NCI-H2029 treated with DMSO at 0.1 percent for 48 hours (cell line): ENCODE measurements around the gene CNTN5.

Source experiments
- DNase-seq: peaks from one replicate; lab custom pipeline; 2025; lab: John Stamatoyannopoulos, UW

CNTN5 gene

DNA sequence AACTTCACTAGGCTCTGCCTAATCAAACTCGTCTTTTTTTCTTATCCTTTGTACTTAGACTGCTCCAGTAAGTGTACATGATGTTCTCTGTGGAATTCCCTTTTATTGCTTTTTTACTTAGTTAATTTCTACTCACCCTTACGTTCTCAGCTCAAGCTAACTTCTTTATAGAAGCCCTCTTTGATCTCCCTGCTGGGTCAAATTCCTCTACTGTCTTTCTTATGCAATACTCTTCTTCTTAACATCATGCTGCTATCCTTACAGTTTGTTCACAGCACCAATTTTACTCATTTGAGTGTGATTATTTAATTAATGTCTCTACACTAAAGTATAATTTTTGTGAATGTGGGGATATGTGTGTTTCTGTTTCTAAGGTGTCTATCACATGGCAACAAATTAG, 498.3 kb downstream of the CNTN5 start:
- DNase-seq = no peak

DNA sequence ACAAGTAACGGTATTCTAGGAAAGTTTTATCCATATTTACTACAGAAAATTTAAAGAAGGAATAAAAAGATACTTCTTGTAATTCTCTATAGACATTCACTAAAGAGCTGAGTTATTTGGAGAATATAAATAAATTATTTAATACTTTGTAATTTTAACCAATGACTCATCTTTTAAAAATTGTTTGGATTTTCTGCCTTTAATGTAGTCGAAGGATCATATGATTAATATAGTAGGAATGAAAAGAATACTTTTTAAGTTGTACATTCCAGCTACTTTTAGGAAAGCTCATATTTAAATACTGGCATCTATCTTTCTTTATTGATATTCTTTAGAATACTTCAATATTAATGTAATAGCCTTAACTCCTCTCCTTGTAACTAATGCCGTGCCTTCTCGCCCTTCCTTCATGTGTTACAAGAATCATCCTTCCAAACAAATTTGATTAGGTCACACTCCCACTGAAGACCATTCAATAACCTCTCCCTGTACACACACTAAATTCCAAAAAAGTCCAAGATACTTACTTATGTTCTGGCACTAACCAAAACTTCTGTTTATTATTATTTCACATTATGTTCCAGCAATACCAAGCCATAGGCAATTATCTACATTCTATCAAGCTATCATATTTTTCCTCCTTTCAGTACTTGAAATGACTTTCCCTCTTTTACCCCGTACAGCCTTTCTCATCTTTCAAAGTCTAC, 501.9 kb downstream of the CNTN5 start:
- DNase-seq = no peak

DNA sequence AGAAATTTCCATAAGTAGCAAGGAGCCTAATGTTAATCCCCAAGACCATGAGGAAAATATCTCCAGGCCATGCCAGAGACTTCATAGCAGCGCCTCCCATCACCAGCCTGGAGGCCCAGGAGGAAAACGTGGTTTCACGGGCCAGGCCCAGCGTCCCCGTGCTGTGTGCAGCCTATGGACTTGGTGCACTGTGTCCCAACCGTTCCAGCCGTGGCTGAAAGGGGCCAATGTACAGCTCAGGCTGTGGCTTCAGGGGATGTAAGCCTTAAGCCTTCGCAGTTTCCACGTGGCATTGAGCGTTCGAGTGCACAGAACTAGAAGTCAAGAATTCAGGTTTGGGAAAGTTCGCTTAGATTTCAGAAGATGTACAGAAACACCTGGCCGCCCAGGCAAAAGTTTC, 510.7 kb downstream of the CNTN5 start:
- no peak for DNase-seq

DNA sequence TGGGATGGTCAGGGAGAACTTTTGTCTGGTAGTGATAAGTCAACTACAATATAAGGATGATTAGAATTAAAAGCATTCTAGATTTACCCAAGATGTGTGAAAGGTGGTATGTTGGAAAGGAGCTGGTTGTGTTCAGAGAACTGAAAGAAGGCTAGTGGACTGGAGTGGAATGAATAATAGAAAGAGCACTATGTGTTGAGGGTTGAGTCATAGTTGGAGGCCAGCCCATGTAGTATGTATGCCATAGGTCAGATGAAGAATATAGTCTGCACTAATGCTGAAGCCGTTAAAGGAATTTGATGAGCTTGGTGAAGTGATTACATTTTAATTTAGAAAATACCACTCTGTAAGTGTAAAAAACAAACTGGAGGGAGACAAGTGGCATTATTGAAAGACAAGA, 514.1 kb downstream of the CNTN5 start:
- no peak for DNase-seq

DNA sequence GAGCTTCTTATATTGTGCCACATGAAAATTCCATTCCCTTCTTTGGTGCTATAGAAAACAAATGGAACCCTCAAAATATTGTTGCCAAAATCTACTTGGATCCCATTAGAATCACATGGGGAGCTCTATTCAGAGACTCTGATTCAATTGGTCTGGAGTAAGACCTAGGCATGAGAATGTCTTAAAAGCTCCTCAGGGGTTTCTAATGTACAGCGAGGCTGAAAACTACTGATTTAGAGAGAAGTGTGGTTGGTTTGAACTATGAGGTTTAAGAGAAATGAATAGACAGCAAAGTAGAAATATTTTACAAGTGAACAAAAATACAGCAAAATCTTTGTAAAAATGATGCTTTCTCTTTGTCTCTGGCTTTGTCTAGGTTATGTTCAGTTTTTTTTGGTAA, 514.7 kb downstream of the CNTN5 start:
- DNase-seq = no peak

- DNase-seq = no peak
These were observed 515.1 kb downstream of the CNTN5 start for GRCh38 chr11:99535819-99536218.

- no peak for DNase-seq
These were observed 516.9 kb downstream of the CNTN5 start for GRCh38 chr11:99537681-99538080.

DNA sequence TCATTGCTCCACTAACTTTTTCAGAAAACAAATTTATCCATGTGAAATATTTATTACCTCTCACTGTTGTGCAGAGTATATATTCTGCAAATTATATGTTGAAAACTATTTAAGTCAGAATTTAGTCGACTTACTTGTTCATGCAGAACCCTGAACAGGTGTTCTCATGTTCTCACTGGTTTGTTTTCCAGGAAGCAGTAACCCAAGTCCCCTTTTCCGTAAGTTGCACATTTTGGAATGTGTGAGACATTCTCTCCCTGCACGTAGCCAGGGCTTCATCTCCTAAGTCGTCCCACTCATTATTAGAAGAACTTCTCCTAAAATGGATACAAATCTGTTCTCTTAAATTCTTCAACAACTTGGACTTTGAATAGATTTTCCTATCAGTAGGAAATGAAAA, 524.9 kb downstream of the CNTN5 start:
- DNase-seq = no peak

GRCh38 chr11:99548264-99548663, 527.5 kb downstream of the CNTN5 start:
- no peak for DNase-seq

DNA sequence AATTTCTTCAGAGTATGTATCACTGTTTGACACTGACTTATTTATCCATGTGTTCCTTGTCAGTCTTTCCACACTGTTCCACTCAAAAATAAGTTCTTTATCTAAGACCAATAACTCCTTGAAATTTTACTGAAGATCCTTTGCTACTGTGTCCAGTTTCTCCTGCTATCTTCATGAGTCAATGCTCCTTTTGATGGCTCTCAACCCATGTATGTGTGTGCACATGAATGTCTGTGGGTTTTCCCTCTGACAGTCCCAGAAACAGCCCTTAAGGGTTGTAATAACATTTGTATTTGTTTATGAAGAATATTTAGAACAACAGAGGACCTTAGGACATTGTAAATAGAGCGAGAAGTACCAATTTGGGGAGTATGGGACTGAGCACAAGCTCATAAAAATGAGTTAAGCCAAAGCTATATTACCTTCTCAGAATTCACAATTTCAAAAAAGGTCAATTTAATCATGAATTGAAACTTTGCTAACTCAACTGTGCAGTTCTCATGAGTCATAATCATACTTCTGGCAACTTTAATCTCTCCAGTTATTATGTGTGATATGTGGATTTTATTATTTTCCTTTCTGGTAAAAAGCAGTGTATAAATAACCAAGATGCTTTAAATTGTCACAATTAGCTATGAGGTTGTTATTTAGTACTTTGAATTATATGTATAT, 533.6 kb downstream of the CNTN5 start:
- DNase-seq = no peak

GRCh38 chr11:99555486-99555885, 534.7 kb downstream of the CNTN5 start:
- no peak for DNase-seq

GRCh38 chr11:99565333-99565732, 544.6 kb downstream of the CNTN5 start:
- no peak for DNase-seq

GRCh38 chr11:99567334-99567956, 546.7 kb downstream of the CNTN5 start:
- no peak for DNase-seq

GRCh38 chr11:99568808-99569207, 548.1 kb downstream of the CNTN5 start:
- DNase-seq = no peak

- DNase-seq = no peak
These were observed 550.3 kb downstream of the CNTN5 start for GRCh38 chr11:99571094-99571493.

DNA sequence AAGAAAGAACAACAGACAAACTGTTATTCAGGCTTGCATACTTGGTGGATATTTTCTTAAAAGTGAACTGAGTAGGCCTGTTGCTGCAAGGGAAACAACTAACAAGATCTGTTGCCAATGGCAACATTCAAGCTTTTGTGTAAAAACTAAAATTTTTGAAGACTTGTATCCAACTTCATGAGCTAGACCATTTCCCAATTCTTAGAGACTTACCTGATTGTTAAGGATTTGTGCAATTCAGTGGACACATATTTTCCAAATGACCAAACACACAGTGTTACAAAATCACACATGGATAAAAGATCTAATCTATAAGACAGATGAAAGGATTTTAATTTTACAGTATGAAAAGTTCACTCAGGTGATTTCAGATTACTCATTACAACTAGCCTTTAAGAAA, 564.1 kb downstream of the CNTN5 start:
- DNase-seq = no peak

DNA sequence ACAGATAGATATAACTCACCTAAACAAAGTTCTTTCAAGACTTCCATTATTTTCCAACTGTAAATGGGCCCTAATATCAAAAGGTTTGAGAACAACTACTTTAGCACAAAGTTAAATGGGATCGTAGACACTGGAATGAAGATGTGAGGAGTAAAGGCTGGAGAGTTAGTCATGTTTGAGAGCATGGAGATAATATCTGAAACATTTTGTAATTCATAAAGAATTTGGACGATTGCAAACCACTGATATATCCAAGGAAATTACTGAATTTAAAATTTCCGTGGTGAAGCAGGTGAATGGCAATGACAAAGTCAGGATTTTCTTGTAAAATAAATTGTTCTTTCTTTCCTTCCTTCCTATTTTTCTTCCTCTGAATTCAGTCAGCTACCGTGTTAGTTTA, 564.9 kb downstream of the CNTN5 start:
- DNase-seq = no peak

GRCh38 chr11:99589771-99590170, 569.0 kb downstream of the CNTN5 start:
- no peak for DNase-seq

GRCh38 chr11:99592266-99592665, 571.5 kb downstream of the CNTN5 start:
- DNase-seq = no peak

DNA sequence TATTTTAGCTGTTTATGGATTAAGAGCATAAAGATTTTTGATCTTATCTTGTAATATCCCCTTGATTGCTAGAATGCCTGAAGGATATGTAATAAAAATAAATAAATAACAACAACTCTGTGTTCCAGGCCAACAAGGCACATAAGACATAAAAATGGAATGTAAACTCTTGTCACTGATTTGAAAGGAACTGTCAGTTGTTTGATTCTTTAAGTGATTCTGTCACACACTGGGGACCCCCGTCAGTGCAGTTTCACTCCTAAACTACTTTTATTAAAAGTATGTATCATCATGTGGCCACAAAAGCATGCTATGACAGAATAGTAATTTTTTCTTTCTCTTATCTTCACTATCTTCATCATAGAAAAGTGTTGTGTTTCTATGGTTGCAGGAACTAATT, 572.4 kb downstream of the CNTN5 start:
- no peak for DNase-seq

GRCh38 chr11:99601179-99601578, 580.4 kb downstream of the CNTN5 start:
- no peak for DNase-seq

DNA sequence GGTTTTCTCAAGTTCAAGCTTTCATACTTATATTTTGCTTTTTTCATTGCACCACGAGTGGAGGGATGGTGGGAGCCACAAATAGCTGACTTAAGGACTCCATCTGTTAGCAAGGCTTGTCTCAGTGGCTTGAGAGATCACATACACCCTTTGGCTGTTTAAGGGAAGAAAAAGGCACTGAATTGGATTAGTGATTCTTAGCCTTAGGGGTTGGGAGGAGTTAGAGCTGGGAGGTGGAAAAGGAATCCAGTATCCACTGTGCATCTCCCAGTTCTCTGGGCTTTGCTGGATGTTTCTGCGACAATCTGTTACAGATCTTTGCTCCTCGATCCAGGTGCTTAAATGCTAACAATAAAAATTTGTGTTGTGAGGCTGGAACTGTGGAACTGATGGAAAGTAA, 593.6 kb downstream of the CNTN5 start:
- DNase-seq = no peak

DNA sequence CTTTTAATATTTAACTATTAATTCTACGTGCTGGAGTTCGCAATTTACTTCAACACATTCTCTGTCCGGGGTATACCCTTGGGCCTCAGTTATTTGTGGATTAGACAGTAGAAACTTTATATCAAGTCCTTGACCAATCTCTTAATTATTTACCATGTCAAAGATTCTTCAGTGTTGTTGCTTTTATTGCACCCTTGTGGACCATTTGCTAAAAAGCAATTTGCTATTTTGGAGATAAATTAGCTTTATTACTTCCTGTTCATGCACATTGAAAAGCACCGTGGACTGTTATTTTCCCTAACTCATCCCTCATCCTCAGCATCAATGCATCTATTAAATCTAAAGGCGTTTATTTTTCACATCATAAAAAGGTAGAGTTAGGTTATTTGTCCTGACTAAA, 609.9 kb downstream of the CNTN5 start:
- no peak for DNase-seq

DNA sequence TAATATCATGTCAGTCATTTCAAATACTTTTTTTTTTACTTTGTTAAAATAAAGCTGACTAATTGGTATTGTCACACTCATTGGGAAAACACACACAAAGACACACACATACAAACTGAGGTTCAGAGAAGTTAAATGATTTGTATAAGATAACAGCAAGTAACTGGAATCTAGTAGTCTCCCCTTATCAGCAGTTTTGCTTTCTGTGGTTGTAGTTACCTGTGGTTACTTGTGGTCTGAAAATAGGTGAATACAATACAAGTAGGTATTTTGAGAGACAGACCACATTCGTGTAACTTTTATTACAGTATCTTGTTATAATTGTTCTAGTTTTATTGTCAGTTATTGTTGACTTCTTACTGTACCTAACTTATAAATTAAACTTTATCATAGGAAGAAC, 610.9 kb downstream of the CNTN5 start:
- DNase-seq = no peak
